ENCODE data around the gene SCAF1.

SCAF1 gene

DNA sequence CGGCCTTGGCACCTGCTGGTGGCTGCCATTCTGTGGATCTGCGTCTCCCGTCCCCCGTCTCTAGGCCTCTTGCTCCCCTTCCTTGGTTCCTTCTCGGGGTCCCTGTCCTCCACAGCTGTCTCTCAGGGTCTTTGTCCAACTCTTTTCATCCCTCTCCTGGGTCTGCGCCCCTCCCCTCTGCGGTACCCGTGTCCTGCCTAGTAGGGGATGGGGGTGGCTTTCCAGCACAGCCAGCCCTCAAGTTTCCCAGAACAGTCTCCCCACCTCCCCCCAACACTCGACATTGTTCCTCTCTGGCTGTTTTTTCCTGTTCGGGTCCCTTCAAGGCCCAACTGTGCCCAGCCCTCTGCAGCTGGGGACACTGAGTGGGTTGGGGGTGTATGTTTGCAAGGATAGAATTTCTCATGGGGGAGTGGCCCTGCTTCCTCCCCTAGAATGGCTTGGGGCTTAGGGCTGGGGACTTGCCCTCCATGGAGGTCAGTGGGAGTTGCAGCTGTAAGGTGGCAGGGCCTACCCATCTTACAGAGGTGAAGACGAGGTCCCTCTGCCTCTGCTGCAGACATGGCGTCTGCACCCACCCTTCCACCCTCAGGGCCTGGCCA, 46.6 kb downstream of the SCAF1 start:
- DNase-seq, result no peak

DNA sequence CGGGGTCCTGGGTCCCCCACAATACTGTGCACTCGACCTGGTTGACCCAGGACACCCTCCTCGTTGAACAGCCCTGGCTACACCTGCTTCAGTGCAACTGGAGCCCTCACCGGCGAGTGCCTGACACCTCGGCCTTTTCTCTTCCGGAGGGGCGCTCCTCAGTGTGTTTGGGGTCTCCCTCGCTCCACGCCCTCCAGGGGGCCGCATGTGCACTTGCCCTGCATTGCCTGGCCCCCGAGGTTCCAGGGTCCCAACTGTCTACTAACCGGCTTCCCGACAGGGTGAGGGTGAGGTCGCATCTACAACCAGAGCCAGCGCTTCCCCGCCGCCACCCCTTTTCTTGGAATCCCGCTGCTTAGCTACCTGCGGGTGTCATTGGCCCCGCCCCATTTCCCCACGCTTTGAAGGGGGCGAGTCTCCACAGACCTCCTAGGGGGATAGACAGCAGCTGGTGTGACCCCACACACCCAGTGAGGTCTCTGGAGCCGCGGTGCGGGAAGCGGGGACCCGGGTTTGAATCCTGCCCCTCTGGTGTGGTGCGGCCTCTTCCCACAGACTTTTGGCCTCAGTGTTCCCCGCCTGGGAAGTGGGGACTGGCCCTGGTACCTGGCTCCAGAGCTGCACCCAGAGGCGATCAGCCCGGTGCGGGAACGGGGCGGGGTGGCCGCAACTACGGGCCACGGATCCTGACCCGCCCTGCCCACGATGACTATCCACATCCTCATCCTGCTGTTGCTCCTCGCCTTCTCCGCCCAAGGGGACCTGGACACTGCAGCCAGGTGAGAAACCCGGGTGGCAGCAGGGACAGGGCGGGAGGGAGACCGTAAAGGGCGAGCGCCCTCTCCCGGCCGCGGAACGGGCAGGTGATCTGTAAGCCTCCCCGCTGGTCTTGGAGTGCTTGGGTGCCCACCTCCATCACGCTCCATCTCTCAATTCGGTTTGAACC, 47.4 kb downstream of the SCAF1 start, which contains the start of gene ADM5:
ADM5 (plus strand) TSS at position 462 of the 946 bp plus-strand sequence; CDS start at position 706, 244 bp downstream.
- no peak for DNase-seq

DNA sequence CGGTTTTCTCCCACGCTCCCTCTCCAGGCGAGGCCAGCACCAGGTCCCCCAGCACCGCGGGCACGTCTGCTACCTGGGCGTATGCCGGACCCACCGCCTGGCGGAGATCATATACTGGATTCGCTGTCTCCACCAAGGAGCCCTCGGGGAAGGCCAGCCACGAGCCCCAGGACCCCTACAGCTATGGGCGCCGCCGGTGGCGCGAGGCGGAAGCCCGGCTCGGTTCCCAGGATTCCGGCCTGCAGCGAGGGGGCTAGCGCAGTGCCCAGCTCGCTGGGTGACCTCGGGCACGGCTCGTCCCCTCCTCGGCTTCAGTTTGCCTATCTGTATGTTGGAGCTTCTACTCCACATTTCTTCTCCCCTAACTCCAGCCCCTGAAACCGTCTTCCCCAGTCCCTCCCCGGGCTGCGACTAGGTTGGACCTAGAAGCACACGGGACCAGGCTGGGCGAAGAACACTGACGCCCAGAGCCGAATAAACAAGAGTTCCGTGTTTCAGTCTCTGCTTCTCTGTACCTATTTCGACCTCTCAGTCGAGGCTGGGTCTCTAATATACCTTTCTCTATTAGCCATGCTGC, 48.2 kb downstream of the SCAF1 start:
- DNase-seq, result peak; percentile 44

DNA sequence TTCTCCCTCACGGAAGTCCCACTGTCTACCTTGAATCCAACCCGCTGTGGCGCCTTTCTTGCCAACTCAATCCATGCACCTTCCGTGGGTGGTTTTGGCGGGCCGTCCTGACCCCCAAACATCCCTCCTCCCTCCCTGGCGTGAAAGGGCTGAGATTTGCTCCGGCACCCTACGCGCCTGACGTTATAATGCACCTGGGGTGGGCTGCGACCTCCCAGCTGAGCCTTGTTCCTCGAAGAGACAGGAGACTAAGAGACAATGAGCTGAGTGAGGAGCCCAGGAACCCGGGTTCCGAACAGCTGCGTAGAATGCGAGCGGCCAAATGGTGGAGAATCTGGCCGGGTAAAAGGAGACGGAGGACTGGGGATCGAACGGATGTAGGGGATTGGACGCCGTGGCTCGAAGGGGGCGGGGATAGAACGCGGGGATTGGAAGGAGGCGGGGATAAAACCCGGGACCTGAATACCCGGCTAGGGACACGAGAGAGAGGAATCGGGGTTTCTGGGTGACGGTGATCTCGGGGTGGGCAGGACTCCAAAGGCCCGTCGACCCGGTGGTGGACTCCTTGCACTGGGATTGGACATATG, 48.7 kb downstream of the SCAF1 start, which contains the start of gene CPT1C:
CPT1C (plus strand) TSS at position 461 of the 587 bp plus-strand sequence. CDS start 1,137 bp downstream, outside the sequence.
- peak; percentile 89 for DNase-seq

DNA sequence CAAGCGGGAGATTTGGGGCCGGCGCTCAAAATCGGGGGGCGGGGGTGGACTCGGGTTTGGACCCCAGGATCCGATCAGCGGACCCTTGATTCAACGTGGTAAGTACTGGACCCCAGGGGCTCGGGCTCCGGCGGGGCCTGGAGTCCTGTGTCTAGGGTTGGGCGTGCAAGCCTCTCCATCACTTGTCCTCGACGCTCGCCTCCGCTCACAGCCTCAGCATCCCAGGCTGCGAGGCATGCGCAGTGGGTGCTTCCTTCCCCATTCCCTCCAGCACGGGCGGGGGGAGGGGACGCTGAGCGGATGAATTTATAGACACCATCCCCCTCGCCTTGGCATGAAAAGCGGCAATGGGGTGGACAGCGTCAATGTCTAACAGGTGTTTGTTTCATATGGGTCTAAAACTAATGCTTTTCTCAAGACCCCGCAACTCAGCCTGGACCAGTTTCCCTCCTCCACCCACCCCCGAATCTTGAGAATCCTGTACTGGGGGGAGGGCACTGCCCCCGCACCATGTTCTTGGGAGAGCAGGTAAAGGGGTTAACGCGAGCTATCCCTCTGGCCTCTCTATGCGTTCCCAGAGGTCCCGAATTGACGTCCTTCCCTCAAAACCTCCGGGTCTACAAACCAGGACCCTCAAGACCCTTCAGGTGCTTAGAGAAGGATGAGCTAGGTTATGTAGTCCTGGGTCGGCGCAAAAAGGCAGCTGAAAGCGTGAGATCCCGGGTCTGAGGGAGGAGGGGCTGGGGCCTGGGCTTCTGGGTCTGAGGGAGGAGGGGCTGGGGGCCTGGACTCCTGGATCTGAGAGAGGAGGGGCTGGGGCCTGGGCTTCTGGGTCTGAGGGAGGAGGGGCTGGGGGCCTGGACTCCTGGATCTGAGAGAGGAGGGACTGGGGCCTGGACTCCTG, 49.5 kb downstream of the SCAF1 start:
- DNase-seq, result peak; percentile 84

DNA sequence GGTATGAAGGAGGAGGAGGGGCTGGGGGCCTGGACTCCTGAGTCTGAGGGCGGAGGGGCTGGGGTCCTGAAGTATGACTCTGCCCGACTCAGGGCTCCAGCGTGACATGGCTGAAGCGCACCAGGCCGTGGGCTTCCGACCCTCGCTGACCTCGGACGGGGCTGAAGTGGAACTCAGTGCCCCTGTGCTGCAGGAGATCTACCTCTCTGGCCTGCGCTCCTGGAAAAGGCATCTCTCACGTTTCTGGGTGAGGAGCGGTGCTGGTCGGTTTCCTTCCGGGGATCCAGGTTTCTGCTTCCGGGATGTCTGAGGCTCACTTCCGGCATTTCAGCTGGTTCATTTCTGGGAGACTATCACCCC, 50.1 kb downstream of the SCAF1 start:
- DNase-seq, result no peak

DNA sequence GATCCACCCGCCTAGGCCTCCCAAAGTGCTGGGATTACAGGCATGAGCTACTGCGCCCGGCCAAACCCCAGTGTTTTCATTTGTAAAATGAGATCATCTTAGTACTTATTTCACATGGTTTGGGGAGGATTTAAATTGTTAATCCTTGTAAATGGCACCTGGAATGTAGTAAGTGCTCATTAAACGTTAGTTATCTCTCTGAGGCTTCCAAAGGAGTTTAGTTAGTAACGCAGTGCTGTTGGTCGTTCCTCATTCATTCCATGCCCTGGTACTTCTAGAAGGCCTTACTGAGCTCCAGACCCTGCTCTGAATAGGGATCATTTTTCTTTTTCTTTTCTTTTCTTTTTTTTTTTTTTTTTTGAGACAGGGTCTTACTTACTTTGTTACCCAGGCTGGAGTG, 54.1 kb downstream of the SCAF1 start:
- no peak for DNase-seq

DNA sequence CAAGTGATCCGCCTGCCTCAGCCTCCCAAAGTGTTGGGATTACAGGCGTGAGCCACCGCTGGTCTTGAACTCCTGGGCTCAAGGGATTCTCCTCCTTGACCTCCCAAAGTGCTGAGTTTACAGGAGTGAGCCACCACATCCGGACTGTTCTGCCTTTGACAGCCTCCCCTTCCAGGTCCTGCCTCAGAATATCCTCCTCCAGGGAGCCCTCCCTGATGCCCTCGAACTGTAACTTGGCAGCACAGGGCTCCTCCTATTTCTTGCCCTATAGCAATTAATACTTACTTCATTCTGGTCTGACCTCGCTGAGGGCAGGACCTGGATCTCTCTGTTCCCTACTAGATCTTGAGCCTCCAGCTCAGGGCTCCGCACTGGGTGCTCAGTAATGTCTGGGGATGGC, 54.9 kb downstream of the SCAF1 start:
- no peak for DNase-seq

DNA sequence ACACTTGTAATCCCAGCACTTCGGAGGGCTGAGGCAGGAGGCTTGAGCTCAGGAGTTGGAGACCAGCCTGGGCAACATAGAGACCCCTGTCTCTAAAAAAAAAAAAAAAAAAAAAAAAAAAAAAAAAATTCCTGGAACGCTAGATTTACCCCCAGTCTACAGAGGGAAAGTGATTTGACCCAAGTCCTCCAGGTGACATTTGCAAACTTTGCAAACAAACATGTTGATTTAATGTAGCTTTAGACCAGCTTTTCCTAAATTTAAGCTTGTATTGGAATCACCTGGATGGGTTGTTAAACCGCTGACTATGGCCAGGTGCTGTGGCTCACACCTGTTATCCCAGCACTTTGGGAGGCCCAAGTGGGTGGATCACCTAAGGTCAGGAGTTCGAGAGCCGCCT, 57.4 kb downstream of the SCAF1 start:
- DNase-seq, result no peak

DNA sequence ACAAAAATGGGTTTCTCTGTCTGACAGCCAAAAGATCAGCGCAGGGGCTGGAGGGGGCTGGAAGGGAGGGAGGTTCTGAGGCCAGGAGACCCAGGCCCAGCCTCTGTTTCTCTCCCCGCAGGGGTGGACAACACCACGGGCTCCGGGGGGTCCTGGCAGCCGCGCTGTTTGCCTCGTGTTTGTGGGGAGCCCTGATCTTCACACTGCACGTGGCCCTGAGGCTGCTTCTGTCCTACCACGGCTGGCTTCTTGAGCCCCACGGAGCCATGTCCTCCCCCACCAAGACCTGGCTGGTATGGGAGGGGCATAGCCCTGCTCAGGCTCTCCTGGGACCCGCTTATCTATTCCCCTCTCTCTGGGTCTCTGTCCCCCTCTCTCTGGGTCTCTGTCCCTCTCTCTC, 58.6 kb downstream of the SCAF1 start:
- DNase-seq, result no peak

DNA sequence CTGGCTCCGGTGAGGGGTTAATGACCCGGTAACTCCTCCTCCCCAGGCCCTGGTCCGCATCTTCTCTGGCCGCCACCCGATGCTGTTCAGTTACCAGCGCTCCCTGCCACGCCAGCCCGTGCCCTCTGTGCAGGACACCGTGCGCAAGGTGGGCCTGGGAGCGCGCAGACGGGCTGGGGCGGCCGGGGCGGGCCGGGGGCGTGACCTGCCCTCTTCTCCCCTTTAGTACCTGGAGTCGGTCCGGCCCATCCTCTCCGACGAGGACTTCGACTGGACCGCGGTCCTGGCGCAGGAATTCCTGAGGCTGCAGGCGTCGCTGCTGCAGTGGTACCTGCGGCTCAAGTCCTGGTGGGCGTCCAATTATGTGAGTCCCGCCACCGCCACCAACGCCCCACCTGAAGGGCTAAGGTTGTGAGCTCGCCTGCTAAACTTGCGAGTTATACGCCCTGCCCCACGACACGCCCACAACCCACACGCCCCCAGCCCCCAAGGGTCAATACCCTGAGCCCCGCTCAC, 59.3 kb downstream of the SCAF1 start:
- no peak for DNase-seq

DNA sequence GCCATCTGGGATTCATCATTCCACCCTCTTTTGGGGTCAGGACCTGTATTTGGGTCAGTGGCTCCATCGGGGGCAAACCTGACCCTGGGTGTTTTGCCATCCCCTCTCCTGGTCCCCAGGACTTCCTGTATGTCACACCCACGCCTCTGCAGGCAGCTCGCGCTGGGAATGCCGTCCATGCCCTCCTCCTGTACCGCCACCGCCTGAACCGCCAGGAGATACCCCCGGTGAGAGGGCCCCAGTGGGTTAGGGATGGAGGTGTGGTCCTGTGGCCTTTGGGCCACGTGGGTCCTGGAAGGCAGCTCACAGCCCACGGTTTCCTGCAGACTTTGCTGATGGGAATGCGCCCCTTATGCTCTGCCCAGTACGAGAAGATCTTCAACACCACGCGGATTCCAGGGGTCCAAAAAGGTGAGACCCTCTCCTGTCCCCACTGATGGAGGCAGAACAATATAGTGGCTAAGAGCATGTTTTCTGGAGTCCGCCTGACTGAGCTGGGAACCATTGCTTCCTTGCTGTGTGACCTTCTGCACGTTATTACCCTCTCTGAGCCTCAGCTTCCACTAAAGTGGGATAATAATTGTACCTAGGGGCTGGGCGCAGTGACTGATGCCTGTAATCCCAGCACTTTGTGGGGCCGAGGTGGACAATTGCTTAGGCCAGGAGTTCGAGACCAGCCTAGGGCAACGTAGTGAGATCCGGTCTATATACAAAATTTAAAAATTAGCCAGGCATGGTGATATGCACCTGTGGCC, 63.1 kb downstream of the SCAF1 start:
- DNase-seq, result no peak

DNA sequence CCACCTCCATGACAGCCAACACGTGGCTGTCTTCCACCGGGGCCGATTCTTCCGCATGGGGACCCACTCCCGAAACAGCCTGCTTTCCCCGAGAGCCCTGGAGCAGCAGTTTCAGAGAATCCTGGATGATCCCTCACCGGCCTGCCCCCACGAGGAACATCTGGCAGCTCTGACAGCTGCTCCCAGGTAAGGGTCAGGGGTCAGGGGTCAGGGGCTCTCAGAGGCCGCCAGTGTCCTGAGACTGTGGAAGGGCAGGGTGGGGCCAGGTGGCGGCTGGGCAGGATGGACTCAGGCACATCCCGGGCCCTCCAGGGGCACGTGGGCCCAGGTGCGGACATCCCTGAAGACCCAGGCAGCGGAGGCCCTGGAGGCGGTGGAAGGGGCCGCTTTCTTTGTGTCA, 63.9 kb downstream of the SCAF1 start:
- DNase-seq, result no peak

All from midbrain (tissue), 1 donor.